ENCODE data around the gene BICDL2. TPM values are rescaled to one million over a fixed set of nuclear protein-coding genes. Genes with fewer than 3 reads are reported as not detected.

BICDL2 gene
- total and polyA plus RNA-seq, 2 donors (not counting 1 experiment from before 2014, with no cell fraction given): not detected

GRCh38 chr16:3007957-3008689 is 28.6 kb downstream of the BICDL2 start:
- Histone ChIP-seq H4K20me1 (ENCODE audit: control insufficient read depth, extremely low read depth, insufficient read depth, low read length) (no peaks in the 10 kb centered on the region), H3K9me3 (ENCODE audit: control insufficient read depth, insufficient read depth, low read depth, low read length) (no peaks in the 10 kb centered on the region), H3K4me1 (ENCODE audit: control insufficient read depth, extremely low read depth, insufficient read depth, low read length) (no peaks in the 10 kb centered on the region), H2AFZ (ENCODE audit: low read length) (no peak overlapping the region), H3K4me2 (ENCODE audit: extremely low read depth, insufficient read depth, low read length) (no peak overlapping the region), H3K9ac (ENCODE audit: insufficient read depth, low read length) (no peak overlapping the region), H3K36me3 (ENCODE audit: control insufficient read depth, insufficient read depth, low read length) (no peaks in the 10 kb centered on the region), H3K79me2 (ENCODE audit: control insufficient read depth, insufficient read depth, low read length) (no peaks in the 10 kb centered on the region), H3K4me3 (replicated peaks in 1 of 4; ENCODE audit: control extremely low read depth in 1 of 4, insufficient read depth in 1 of 4, low read depth in 3 of 4, low read length in 4 of 4) (no peak overlapping the region), H3K27ac (ENCODE audit: insufficient read depth, low read length) (no peak overlapping the region), H3K27me3 (ENCODE audit: control insufficient read depth, insufficient read depth, low read length) (peaks cover 24% of the 10 kb centered on the region)
- no peak for DNase-seq (ENCODE audit: low read depth in 2 of 2)
- no peak for TF ChIP-seq CTCF (conservative IDR thresholded peaks at IDR 0.05 in 1 of 2, IDR thresholded peaks at IDR 0.05 in 1 of 2; ENCODE audit: low read depth in 1 of 2, low read length in 2 of 2)

DNA sequence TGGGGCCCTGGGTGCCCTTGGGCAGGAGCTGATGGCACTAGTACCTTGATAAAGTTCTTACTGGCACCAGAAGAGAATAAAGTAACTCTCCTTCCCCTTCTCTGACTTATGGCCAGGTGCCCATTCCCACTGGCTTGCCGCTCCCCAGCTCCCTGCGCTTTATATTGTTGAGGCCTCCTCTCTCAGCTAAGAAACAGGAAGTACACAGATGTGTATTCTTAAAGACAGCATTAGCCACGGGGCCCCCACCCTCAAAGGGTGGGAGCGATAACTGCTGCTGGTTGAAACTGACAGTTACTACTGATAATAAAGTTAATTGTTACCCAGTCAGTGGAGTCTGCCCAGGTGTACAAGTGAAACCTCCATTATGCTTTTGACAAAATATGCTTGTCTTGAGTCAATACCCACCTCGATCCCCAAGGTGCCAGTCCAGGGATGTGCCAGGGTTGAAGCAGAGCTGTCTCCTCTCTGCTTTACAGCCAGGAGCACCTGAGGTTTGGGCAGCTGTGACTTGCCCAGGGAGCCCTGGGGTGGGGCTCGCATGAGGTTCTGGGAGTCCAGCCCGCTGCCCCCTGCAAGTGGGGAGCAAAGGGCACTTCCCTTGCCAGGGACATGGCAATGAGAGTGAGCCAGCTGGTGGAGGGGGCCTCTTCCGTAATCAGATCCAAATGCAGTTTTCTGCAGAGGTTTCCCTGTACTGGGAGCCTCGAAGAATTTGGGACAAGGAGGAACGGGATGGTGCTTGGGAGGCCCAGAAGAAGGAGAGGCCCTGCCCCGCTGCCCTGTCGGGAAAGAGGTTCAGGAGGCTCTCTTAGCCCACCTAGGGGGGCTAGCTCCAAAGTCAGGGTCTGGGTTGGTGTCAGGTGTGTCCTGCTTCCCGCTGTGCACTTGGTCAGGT is 29.4 kb downstream of the BICDL2 start:
- Histone ChIP-seq H3K27me3 (ENCODE audit: control insufficient read depth, insufficient read depth, low read length) (peaks cover 19% of the 10 kb centered on the region), H2AFZ (ENCODE audit: low read length) (no peak overlapping the region), H3K79me2 (ENCODE audit: control insufficient read depth, insufficient read depth, low read length) (no peaks in the 10 kb centered on the region), H3K9ac (ENCODE audit: insufficient read depth, low read length) (no peak overlapping the region), H3K9me3 (ENCODE audit: control insufficient read depth, insufficient read depth, low read depth, low read length) (no peaks in the 10 kb centered on the region), H3K4me3 (replicated peaks in 1 of 4; ENCODE audit: control extremely low read depth in 1 of 4, insufficient read depth in 1 of 4, low read depth in 3 of 4, low read length in 4 of 4) (no peak overlapping the region), H3K4me1 (ENCODE audit: control insufficient read depth, extremely low read depth, insufficient read depth, low read length) (no peaks in the 10 kb centered on the region), H3K27ac (ENCODE audit: insufficient read depth, low read length) (no peak overlapping the region), H3K36me3 (ENCODE audit: control insufficient read depth, insufficient read depth, low read length) (no peaks in the 10 kb centered on the region), H4K20me1 (ENCODE audit: control insufficient read depth, extremely low read depth, insufficient read depth, low read length) (no peaks in the 10 kb centered on the region), H3K4me2 (ENCODE audit: extremely low read depth, insufficient read depth, low read length) (no peak overlapping the region)
- DNase-seq (ENCODE audit: low read depth in 2 of 2): no peak
- TF ChIP-seq EZH2 (IDR thresholded peaks at IDR 0.05; ENCODE audit: low read length, missing control alignments) (no peak), CTCF (conservative IDR thresholded peaks at IDR 0.05 in 1 of 2, IDR thresholded peaks at IDR 0.05 in 1 of 2; ENCODE audit: low read depth in 1 of 2, low read length in 2 of 2) (no peak)

GRCh38 chr16:3004781-3005284 is 31.9 kb downstream of the BICDL2 start:
- TF ChIP-seq EZH2 (IDR thresholded peaks at IDR 0.05; ENCODE audit: low read length, missing control alignments): peak; percentile 29
- TF ChIP-seq CTCF (conservative IDR thresholded peaks at IDR 0.05 in 1 of 2, IDR thresholded peaks at IDR 0.05 in 1 of 2; ENCODE audit: low read depth in 1 of 2, low read length in 2 of 2): no peak
- Histone ChIP-seq H3K4me1 (ENCODE audit: control insufficient read depth, extremely low read depth, insufficient read depth, low read length) (no peaks in the 10 kb centered on the region), H2AFZ (ENCODE audit: low read length) (no peak overlapping the region), H3K9ac (ENCODE audit: insufficient read depth, low read length) (no peak overlapping the region), H3K9me3 (ENCODE audit: control insufficient read depth, insufficient read depth, low read depth, low read length) (no peaks in the 10 kb centered on the region), H3K27ac (ENCODE audit: insufficient read depth, low read length) (no peak overlapping the region), H3K4me3 (replicated peaks in 1 of 4; ENCODE audit: control extremely low read depth in 1 of 4, insufficient read depth in 1 of 4, low read depth in 3 of 4, low read length in 4 of 4) (peak overlapping the region in 2 of 4 experiments; percentile 14 to 32), H3K36me3 (ENCODE audit: control insufficient read depth, insufficient read depth, low read length) (no peaks in the 10 kb centered on the region), H3K27me3 (ENCODE audit: control insufficient read depth, insufficient read depth, low read length) (peaks cover 7% of the 10 kb centered on the region), H3K79me2 (ENCODE audit: control insufficient read depth, insufficient read depth, low read length) (no peaks in the 10 kb centered on the region), H3K4me2 (ENCODE audit: extremely low read depth, insufficient read depth, low read length) (peak overlapping the region; percentile 78), H4K20me1 (ENCODE audit: control insufficient read depth, extremely low read depth, insufficient read depth, low read length) (no peaks in the 10 kb centered on the region)
- DNase-seq (ENCODE audit: low read depth in 2 of 2): no peak

Data from fibroblast of lung (primary cell).